Measurements from ENCODE around the gene PKP1.

The PKP1 gene

GRCh38 chr1:201344206-201345080, 61.1 kb downstream of the PKP1 start (continued):
- TF ChIP-seq TOX (CRISPR knock-in tag; IDR thresholded peaks at IDR 0.05; ENCODE audit: borderline replicate concordance) (no peak), ESRRG (CRISPR knock-in tag; IDR thresholded peaks at IDR 0.05) (no peak), CREB5 (CRISPR knock-in tag; IDR thresholded peaks at IDR 0.05; ENCODE audit: low read depth) (no peak), ZNF70 (CRISPR knock-in tag; IDR thresholded peaks at IDR 0.05) (no peak), CSDC2 (CRISPR knock-in tag; IDR thresholded peaks at IDR 0.05) (no peak), RARB (CRISPR knock-in tag; IDR thresholded peaks at IDR 0.05) (no peak), ISL1 (CRISPR knock-in tag; IDR thresholded peaks at IDR 0.05) (no peak), SNAI2 (CRISPR knock-in tag; IDR thresholded peaks at IDR 0.05) (no peak)
- TF ChIP-seq, protein P1, sequence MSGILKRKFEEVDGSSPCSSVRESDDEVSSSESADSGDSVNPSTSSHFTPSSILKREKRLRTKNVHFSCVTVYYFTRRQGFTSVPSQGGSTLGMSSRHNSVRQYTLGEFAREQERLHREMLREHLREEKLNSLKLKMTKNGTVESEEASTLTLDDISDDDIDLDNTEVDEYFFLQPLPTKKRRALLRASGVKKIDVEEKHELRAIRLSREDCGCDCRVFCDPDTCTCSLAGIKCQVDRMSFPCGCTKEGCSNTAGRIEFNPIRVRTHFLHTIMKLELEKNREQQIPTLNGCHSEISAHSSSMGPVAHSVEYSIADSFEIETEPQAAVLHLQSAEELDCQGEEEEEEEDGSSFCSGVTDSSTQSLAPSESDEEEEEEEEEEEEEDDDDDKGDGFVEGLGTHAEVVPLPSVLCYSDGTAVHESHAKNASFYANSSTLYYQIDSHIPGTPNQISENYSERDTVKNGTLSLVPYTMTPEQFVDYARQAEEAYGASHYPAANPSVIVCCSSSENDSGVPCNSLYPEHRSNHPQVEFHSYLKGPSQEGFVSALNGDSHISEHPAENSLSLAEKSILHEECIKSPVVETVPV (CRISPR knock-in tag; IDR thresholded peaks at IDR 0.05): no peak

DNA sequence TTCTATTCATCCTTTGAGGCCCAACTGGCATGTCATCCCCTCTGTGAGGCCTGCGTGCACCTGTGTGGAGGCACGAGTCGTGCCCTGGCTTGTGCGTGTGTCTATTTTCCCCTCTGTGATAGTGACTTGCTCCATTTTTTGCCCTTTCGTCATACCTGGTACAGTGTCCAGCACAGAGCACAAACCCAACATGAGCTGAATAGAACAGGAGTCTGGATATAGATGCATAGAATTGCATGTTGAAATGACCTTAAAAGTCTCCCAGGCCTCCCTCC, 61.7 kb downstream of the PKP1 start:
- no peak for TF ChIP-seq ZNF70 (CRISPR knock-in tag; IDR thresholded peaks at IDR 0.05)
- TF ChIP-seq SNAI2 (CRISPR knock-in tag; IDR thresholded peaks at IDR 0.05): no peak
- no peak for TF ChIP-seq CSDC2 (CRISPR knock-in tag; IDR thresholded peaks at IDR 0.05)
- no peak for ATAC-seq

GRCh38 chr1:201346337-201346939, 63.1 kb downstream of the PKP1 start:
- TF ChIP-seq TSHZ2 (CRISPR knock-in tag; IDR thresholded peaks at IDR 0.05): no peak
- TF ChIP-seq SNAI2 (CRISPR knock-in tag; IDR thresholded peaks at IDR 0.05): no peak
- no peak for TF ChIP-seq ZNF565 (CRISPR knock-in tag; conservative IDR thresholded peaks at IDR 0.05; ENCODE audit: low read depth)
- no peak for TF ChIP-seq BACH2 (CRISPR knock-in tag; IDR thresholded peaks at IDR 0.05; ENCODE audit: borderline replicate concordance)
- no peak for TF ChIP-seq ZFP30 (CRISPR knock-in tag; IDR thresholded peaks at IDR 0.05)
- TF ChIP-seq, protein P1 (CRISPR knock-in tag; IDR thresholded peaks at IDR 0.05): no peak
- TF ChIP-seq ZC3H10 (CRISPR knock-in tag; IDR thresholded peaks at IDR 0.05): no peak
- no peak for TF ChIP-seq GLIS3 (CRISPR knock-in tag; IDR thresholded peaks at IDR 0.05)
- TF ChIP-seq CSDC2 (CRISPR knock-in tag; IDR thresholded peaks at IDR 0.05): no peak
- no peak for TF ChIP-seq ARNTL (CRISPR knock-in tag; IDR thresholded peaks at IDR 0.05; ENCODE audit: borderline replicate concordance, low read depth)
- TF ChIP-seq ESRRG (CRISPR knock-in tag; IDR thresholded peaks at IDR 0.05): no peak
- TF ChIP-seq CREB5 (CRISPR knock-in tag; IDR thresholded peaks at IDR 0.05; ENCODE audit: low read depth): no peak
- TF ChIP-seq RARB (CRISPR knock-in tag; IDR thresholded peaks at IDR 0.05): no peak
- no peak for TF ChIP-seq ZFP3 (CRISPR knock-in tag; IDR thresholded peaks at IDR 0.05)
- no peak for TF ChIP-seq TOX (CRISPR knock-in tag; IDR thresholded peaks at IDR 0.05; ENCODE audit: borderline replicate concordance)
- no peak for TF ChIP-seq OSR1 (CRISPR knock-in tag; IDR thresholded peaks at IDR 0.05)
- peak; percentile 80 for ATAC-seq

DNA sequence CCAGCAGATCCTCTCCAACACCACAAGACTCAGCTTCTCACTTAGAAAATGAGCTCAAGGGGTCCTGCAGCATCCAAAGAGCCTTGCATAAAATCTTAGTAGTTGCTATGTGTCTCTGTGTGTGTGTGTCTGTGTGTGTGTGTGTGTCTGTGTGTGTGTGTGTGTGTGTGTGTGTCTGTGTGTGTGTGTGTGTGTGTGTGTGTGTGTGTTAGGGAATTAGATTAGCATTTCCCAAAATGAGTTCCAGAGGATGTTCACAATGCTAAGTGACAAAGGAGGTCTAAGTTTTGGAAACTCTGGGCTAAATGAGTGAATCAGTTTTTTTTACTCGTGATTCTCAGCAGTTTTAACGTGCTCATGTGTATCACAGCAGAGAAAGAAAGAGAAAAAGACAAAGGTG, 63.7 kb downstream of the PKP1 start:
- TF ChIP-seq CSDC2 (CRISPR knock-in tag; IDR thresholded peaks at IDR 0.05): no peak
- peak; percentile 5; the same call in 2 of the 3 replicates for ATAC-seq

All from SK-N-SH treated with all-trans-retinoic acid at 6 μM for 48 hours (cell line).